Measurements from ENCODE around the gene RNU11.
"Not testable (repeated sequence)": the region's sequence is repeated elsewhere in the genome, so short reads cannot be mapped to it uniquely, and the experiment has no call there.

DNA sequence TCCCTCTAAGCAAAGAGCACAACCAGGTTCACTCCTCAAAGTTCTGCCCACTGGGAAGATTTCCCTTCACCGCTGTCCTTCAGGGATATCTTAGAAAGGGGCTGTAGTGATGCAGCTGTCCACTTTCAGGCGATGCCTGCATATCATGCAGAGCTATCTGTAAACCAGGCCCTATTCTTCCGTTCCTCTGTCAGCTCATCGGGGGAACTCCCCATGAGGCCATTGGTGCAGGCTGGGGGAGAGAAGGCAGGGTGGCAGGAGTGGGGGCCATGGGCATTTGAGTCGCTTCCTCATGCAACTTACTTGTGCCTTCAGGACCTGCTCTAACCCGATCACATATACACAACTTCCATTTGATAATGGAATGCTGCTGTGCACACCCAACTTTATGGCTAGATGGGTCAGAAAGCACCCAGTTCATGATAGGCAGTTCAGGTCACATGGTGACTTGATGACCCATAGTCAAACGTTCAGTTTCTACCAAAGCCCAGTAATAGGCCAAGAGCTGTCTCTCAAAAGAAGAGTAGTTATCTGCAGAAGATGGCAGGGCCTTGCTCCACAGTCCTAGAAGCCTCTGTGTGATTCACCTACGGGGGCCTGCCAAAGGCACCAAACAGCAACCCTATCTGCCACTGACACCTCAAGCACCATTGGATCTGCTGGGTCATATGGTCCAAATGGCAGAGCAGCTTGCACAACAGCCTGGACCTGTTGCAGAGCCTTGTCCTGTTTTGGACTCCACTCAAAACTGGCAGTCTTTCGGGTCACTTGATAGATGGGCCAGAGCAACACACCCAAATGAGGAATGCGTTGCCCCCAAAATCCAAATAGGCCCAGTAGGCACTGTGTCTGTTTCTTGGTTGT lies 7.3 kb downstream of the RNU11 start:
- TF ChIP-seq, protein P1, sequence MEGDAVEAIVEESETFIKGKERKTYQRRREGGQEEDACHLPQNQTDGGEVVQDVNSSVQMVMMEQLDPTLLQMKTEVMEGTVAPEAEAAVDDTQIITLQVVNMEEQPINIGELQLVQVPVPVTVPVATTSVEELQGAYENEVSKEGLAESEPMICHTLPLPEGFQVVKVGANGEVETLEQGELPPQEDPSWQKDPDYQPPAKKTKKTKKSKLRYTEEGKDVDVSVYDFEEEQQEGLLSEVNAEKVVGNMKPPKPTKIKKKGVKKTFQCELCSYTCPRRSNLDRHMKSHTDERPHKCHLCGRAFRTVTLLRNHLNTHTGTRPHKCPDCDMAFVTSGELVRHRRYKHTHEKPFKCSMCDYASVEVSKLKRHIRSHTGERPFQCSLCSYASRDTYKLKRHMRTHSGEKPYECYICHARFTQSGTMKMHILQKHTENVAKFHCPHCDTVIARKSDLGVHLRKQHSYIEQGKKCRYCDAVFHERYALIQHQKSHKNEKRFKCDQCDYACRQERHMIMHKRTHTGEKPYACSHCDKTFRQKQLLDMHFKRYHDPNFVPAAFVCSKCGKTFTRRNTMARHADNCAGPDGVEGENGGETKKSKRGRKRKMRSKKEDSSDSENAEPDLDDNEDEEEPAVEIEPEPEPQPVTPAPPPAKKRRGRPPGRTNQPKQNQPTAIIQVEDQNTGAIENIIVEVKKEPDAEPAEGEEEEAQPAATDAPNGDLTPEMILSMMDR (conservative IDR thresholded peaks at IDR 0.05; ENCODE audit: low read depth, low read length), result not testable (repeated sequence)
- TF ChIP-seq EZH2 (IDR thresholded peaks at IDR 0.05; ENCODE audit: borderline replicate concordance, low read depth, low read length, poor library complexity, severe bottlenecking), result not testable (repeated sequence)

All from A673 (cell line).